ENCODE data around the gene TMEM164. TPM values are rescaled to one million over a fixed set of nuclear protein-coding genes. Genes with fewer than 3 reads are reported as not detected.

Gene TMEM164
- 10 to 100 TPM; 10.9 to 11.5 TPM for total RNA-seq

- Mint-ChIP-seq H3K4me1 (ENCODE audit: low read depth) (peaks cover 31% of the 10 kb centered on the region), H3K9me3 (no peaks in the 10 kb centered on the region), H3K4me3 (peak within 1 kb of the TSS; percentile 85), H3K27ac (peak within 1 kb of the TSS; percentile 86), H3K27me3 (no peaks in the 10 kb centered on the region), H3K36me3 (ENCODE audit: low read depth) (peaks cover 2% of the 10 kb centered on the region)
- intact Hi-C loops (cut with micrococcal nuclease) = no loop called here
- TF ChIP-seq CTCF (IDR thresholded peaks at IDR 0.05) = no peak
- ATAC-seq (peak; percentile 85), DNase-seq (peak; percentile 84)
- ChIA-PET POLR2A (interaction anchor here (0.6 to 1.6 kb wide), 4 partner anchors 11 to 76 kb away, joined by 3 to 7 read pairs (median 4); no protein-coding TSS in a partner anchor), CTCF (no interaction called here)
Observed at GRCh38 chrX:110002300-110003166, at the start of gene TMEM164. Gene TMEM164, plus strand, starts transcription at chrX:110003114. Its CDS starts 661 bp downstream, at chrX:110003775.

- no peak for TF ChIP-seq CTCF (IDR thresholded peaks at IDR 0.05)
- Mint-ChIP-seq H3K4me1 (ENCODE audit: low read depth) (no peaks in the 10 kb centered on the region), H3K27ac (no peak overlapping the region), H3K4me3 (no peak overlapping the region), H3K9me3 (no peaks in the 10 kb centered on the region), H3K27me3 (no peaks in the 10 kb centered on the region), H3K36me3 (ENCODE audit: low read depth) (no peaks in the 10 kb centered on the region)
- intact Hi-C loops (cut with micrococcal nuclease) = no loop called here
- ChIA-PET CTCF (interaction anchor here (1.6 kb wide), 1 partner anchor 192 kb away, joined by 5 read pairs; no protein-coding TSS in a partner anchor), POLR2A (no interaction called here)
- DNase-seq (no peak), ATAC-seq (no peak)
Observed at GRCh38 chrX:109954333-109954732, 48.6 kb upstream of the TMEM164 start.

- Mint-ChIP-seq H3K4me1 (ENCODE audit: low read depth) (no peaks in the 10 kb centered on the region), H3K9me3 (no peaks in the 10 kb centered on the region), H3K27ac (no peak overlapping the region), H3K4me3 (no peak overlapping the region), H3K27me3 (no peaks in the 10 kb centered on the region), H3K36me3 (ENCODE audit: low read depth) (no peaks in the 10 kb centered on the region)
- CTCF ChIA-PET = interaction anchor here (1.3 to 1.6 kb wide), 2 partner anchors 64 to 192 kb away, joined by 4 to 5 read pairs; no protein-coding TSS in a partner anchor
- DNase-seq = no peak
- intact Hi-C loops (cut with micrococcal nuclease) = no loop called here
- no peak for ATAC-seq
- no peak for TF ChIP-seq CTCF (IDR thresholded peaks at IDR 0.05)
- POLR2A ChIA-PET = no interaction called here
Observed at GRCh38 chrX:109954955-109955354, 48.0 kb upstream of the TMEM164 start.

- ChIA-PET POLR2A (no interaction called here), CTCF (no interaction called here)
- Mint-ChIP-seq H3K27me3 (no peaks in the 10 kb centered on the region), H3K27ac (no peak overlapping the region), H3K36me3 (ENCODE audit: low read depth) (no peaks in the 10 kb centered on the region), H3K4me3 (no peak overlapping the region), H3K4me1 (ENCODE audit: low read depth) (no peaks in the 10 kb centered on the region), H3K9me3 (no peaks in the 10 kb centered on the region)
- intact Hi-C loops (cut with micrococcal nuclease) = no loop called here
- no peak for DNase-seq
- ATAC-seq = no peak
- TF ChIP-seq CTCF (IDR thresholded peaks at IDR 0.05) = no peak
Observed at GRCh38 chrX:109958266-109958665, 44.6 kb upstream of the TMEM164 start.

GRCh38 chrX:109959356-109959871 lies 43.5 kb upstream of the TMEM164 start:
- ChIA-PET POLR2A (no interaction called here), CTCF (no interaction called here)
- no peak for TF ChIP-seq CTCF (IDR thresholded peaks at IDR 0.05)
- Mint-ChIP-seq H3K27me3 (no peaks in the 10 kb centered on the region), H3K9me3 (no peaks in the 10 kb centered on the region), H3K36me3 (ENCODE audit: low read depth) (no peaks in the 10 kb centered on the region), H3K4me3 (no peak overlapping the region), H3K27ac (no peak overlapping the region), H3K4me1 (ENCODE audit: low read depth) (no peaks in the 10 kb centered on the region)
- DNase-seq (no peak), ATAC-seq (no peak)
- intact Hi-C loops (cut with micrococcal nuclease) = no loop called here

Measured in activated CD8-positive, alpha-beta T cell treated with anti-CD3 and anti-CD28 coated beads for 36 hours (primary cell).